GM19328 (cell line): ENCODE data around the gene CPLANE1.

Experiments
- ATAC-seq: cut with Tn5 transposase; IDR thresholded peaks from one replicate; pipeline ENCODE4 v1.9.1; 2021; ENCODE audit warnings: mild to moderate bottlenecking, moderate library complexity; ENCODE audit not compliant: unreplicated experiment

CPLANE1 gene

DNA sequence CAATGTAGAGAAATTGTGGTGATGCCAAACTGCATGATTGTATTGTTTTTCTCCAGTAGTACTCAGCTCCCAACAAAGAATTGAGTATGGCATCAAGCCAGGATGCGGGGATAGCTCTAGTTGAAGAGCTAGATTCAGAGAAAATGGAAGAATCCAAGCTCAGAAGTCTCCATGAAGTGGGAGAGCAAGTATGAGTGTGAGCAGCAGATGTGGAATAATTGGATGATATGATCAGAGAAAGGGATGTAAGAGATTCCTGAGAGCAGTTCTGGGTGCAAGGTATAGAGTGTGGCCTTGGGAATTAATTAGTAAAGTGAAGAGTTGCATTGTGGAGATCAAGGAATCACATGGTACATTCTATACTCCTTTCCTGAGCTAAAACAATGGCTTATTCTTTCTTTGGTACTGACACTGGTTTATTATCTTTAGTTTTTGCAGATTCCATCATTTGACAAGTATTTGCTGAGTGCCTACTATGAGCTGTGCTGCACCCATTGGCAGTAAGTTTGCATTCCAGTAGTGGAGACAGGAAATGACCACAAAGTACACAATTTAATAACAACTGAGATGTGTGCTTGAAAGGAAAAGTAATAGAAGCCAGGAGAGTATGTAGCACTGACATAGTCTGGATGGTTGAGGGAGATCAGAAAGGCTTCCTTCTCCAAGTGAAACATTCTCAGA is 177.1 kb downstream of the CPLANE1 start:
- ATAC-seq, result no peak

- ATAC-seq, result no peak
These were observed 177.7 kb downstream of the CPLANE1 start for GRCh38 chr5:37071487-37071886.

DNA sequence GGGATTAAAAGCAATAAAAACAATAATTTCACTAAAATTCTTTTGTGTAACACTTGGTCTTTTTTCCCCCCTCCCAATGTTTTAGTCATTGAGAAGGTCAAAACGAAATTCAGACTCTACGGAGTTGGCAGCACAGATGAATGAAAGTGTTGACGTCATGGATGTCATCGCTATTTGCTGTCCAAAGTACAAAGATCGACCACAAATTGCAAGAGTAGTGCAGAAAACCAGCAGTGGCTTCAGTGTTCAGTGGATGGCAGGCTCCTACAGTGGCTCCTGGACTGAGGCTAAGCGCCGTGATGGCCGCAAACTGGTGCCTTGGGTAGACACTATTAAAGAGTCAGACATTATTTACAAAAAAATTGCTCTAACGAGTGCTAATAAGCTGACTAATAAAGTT is 184.7 kb downstream of the CPLANE1 start:
- no peak for ATAC-seq

DNA sequence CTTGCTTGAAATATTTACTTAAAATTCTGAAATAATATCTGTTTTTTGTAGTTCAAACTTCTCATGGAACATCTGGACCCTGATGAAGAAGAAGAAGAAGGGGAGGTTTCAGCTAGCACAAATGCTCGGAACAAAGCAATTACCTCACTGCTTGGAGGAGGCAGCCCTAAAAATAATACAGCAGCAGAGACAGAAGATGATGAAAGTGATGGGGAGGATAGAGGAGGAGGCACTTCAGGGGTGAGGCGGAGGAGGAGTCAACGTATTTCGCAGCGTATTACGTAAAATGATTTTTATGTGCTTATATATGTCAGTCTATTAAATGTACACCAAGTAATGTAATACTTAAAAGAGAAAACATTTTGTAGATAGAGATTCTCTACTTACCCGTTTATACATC is 185.4 kb downstream of the CPLANE1 start:
- ATAC-seq, result no peak

GRCh38 chr5:37060030-37060429 is 189.1 kb downstream of the CPLANE1 start:
- ATAC-seq, result no peak

GRCh38 chr5:37056762-37057161 is 192.4 kb downstream of the CPLANE1 start:
- no peak for ATAC-seq
